Measurements from ENCODE around the gene ZAP70.

Gene ZAP70

GRCh38 chr2:97732436-97733340 lies 19.3 kb downstream of the ZAP70 start:
- DNase-seq (ENCODE audit: low read depth in 2 of 3, low spot score in 2 of 3): no peak

- no peak for DNase-seq (ENCODE audit: low read depth in 2 of 3, low spot score in 2 of 3)
Observed at GRCh38 chr2:97733341-97734035, 20.1 kb downstream of the ZAP70 start.

GRCh38 chr2:97734061-97735051 lies 21.0 kb downstream of the ZAP70 start:
- DNase-seq (ENCODE audit: low read depth in 2 of 3, low spot score in 2 of 3): no peak

- DNase-seq (ENCODE audit: low read depth in 2 of 3, low spot score in 2 of 3): no peak
Observed at GRCh38 chr2:97735161-97735561, 21.8 kb downstream of the ZAP70 start.

GRCh38 chr2:97736185-97736584 lies 22.8 kb downstream of the ZAP70 start:
- DNase-seq (ENCODE audit: low read depth in 2 of 3, low spot score in 2 of 3): no peak

GRCh38 chr2:97736608-97737330 lies 23.4 kb downstream of the ZAP70 start:
- no peak for DNase-seq (ENCODE audit: low read depth in 2 of 3, low spot score in 2 of 3)

GRCh38 chr2:97737421-97738178 lies 24.2 kb downstream of the ZAP70 start:
- DNase-seq (ENCODE audit: low read depth in 2 of 3, low spot score in 2 of 3): no peak

- no peak for DNase-seq (ENCODE audit: low read depth in 2 of 3, low spot score in 2 of 3)
Observed at GRCh38 chr2:97738179-97739019, 25.0 kb downstream of the ZAP70 start.

GRCh38 chr2:97739020-97739892 lies 25.9 kb downstream of the ZAP70 start:
- DNase-seq (ENCODE audit: low read depth in 2 of 3, low spot score in 2 of 3): no peak

- no peak for DNase-seq (ENCODE audit: low read depth in 2 of 3, low spot score in 2 of 3)
Observed at GRCh38 chr2:97739893-97740245, 26.5 kb downstream of the ZAP70 start.

- peak in 1 of 3 experiments; percentile 45 for DNase-seq (ENCODE audit: low read depth in 2 of 3, low spot score in 2 of 3)
Observed at GRCh38 chr2:97740590-97741182, 27.3 kb downstream of the ZAP70 start.

GRCh38 chr2:97741251-97741650 lies 27.9 kb downstream of the ZAP70 start:
- no peak for DNase-seq (ENCODE audit: low read depth in 2 of 3, low spot score in 2 of 3)

GRCh38 chr2:97741686-97742085 lies 28.3 kb downstream of the ZAP70 start:
- no peak for DNase-seq (ENCODE audit: low read depth in 2 of 3, low spot score in 2 of 3)

GRCh38 chr2:97742381-97742847 lies 29.0 kb downstream of the ZAP70 start:
- peak in 2 of 3 experiments; percentile 23 to 45 for DNase-seq (ENCODE audit: low read depth in 2 of 3, low spot score in 2 of 3)

GRCh38 chr2:97743913-97744312 lies 30.5 kb downstream of the ZAP70 start:
- no peak for DNase-seq (ENCODE audit: low read depth in 2 of 3, low spot score in 2 of 3)

GRCh38 chr2:97745474-97746174 lies 32.2 kb downstream of the ZAP70 start:
- peak in 1 of 3 experiments; percentile 42 for DNase-seq (ENCODE audit: low read depth in 2 of 3, low spot score in 2 of 3)

GRCh38 chr2:97747285-97747684 lies 33.9 kb downstream of the ZAP70 start:
- DNase-seq (ENCODE audit: low read depth in 2 of 3, low spot score in 2 of 3): no peak

All from activated CD8-positive, alpha-beta memory T cell treated with anti-CD3 and anti-CD28 coated beads for 48 hours (primary cell).